GM21529 (cell line): ENCODE data around the gene RRAGD.

Experiments used
- ATAC-seq: cut with Tn5 transposase; IDR thresholded peaks from one replicate; pipeline ENCODE4 v1.9.1; 2021; ENCODE audit not compliant: unreplicated experiment

The RRAGD gene

GRCh38 chr6:89412071-89413005 lies at the start of gene RRAGD:
Gene RRAGD (minus strand): TSS chr6:89412273. CDS start chr6:89411993, 280 bp downstream.
- peak; percentile 79 for ATAC-seq

GRCh38 chr6:89460713-89461112 lies 48.6 kb upstream of the RRAGD start:
- no peak for ATAC-seq

- no peak for ATAC-seq
These were observed 47.4 kb upstream of the RRAGD start for GRCh38 chr6:89459501-89459900.

- ATAC-seq = no peak
These were observed 46.6 kb upstream of the RRAGD start for GRCh38 chr6:89458704-89459103.

GRCh38 chr6:89454300-89454699 lies 42.2 kb upstream of the RRAGD start:
- no peak for ATAC-seq

GRCh38 chr6:89452281-89452680 lies 40.2 kb upstream of the RRAGD start:
- ATAC-seq = no peak

GRCh38 chr6:89449193-89449592 lies 37.1 kb upstream of the RRAGD start:
- ATAC-seq = no peak

GRCh38 chr6:89443658-89444057 lies 31.6 kb upstream of the RRAGD start:
- no peak for ATAC-seq

- no peak for ATAC-seq
These were observed 28.1 kb upstream of the RRAGD start for GRCh38 chr6:89440200-89440599.

- ATAC-seq = no peak
These were observed 26.9 kb upstream of the RRAGD start for GRCh38 chr6:89439014-89439413.

- no peak for ATAC-seq
These were observed 26.2 kb upstream of the RRAGD start for GRCh38 chr6:89438248-89438647.

GRCh38 chr6:89436226-89436625 lies 24.2 kb upstream of the RRAGD start:
- ATAC-seq = no peak

GRCh38 chr6:89434954-89435353 lies 22.9 kb upstream of the RRAGD start:
- ATAC-seq = no peak

- no peak for ATAC-seq
These were observed 22.1 kb upstream of the RRAGD start for GRCh38 chr6:89434150-89434499.

GRCh38 chr6:89433252-89434149 lies 21.4 kb upstream of the RRAGD start:
- peak; percentile 32 for ATAC-seq

- peak; percentile 90 for ATAC-seq
These were observed 20.8 kb upstream of the RRAGD start, which contains the start of gene ANKRD6 for GRCh38 chr6:89432875-89433251. Gene ANKRD6 (plus strand): TSS chr6:89433152. CDS start chr6:89566977, 133,825 bp downstream.

GRCh38 chr6:89430201-89430962 lies 18.3 kb upstream of the RRAGD start:
- no peak for ATAC-seq

- ATAC-seq = no peak
These were observed 4.7 kb upstream of the RRAGD start for GRCh38 chr6:89416796-89417195.

GRCh38 chr6:89415185-89415584 lies 3.1 kb upstream of the RRAGD start:
- ATAC-seq = no peak

- ATAC-seq = no peak
These were observed 2.1 kb upstream of the RRAGD start for GRCh38 chr6:89414215-89414614.

- ATAC-seq = no peak
These were observed 930 bp upstream of the RRAGD start for GRCh38 chr6:89413006-89413400.
